K562 (cell line): ENCODE results near the gene DERL3. TPM values are rescaled to one million over a fixed set of nuclear protein-coding genes. Genes with fewer than 3 reads are reported as not detected.

Experiments used
- ATAC-seq: fragments of 200-7000 bp; cut with Tn5 transposase; 3 replicates; pipeline ENCODE4 v1.9.1; 2020; ENCODE audit warnings: moderate library complexity
- BruUV-seq: library from RNA; stranded (reverse); fragments of 400-500 nt; replicated peaks from 2 replicates; lab custom pipeline; 2021; lab: Mats Ljungman, UMichigan
- CTCF ChIA-PET: fragments of 300-600 bp; formaldehyde crosslinking; extraction: SDS; loops from one replicate; lab custom pipeline; 2021; ENCODE audit warnings: low intra/inter-chr PET ratio; lab: Yijun Ruan, JAX
- POLR2A ChIA-PET: fragments of 300-600, 350-650 bp; sonication (Branson Sonifier 250); formaldehyde crosslinking; extraction: SDS; loops from one replicate; lab custom pipeline; 2021; ENCODE audit warnings: antibody characterized with exemption, inconsistent platforms; lab: Yijun Ruan, JAX
- DNase-seq, 4 experiments: peaks; one replicate each; pipeline versions ENCODE4 v3.0.0 to v3.0.0-alpha.2; 2011 to 2018; ENCODE audit warnings: low spot score in 3 of 4, mixed read lengths in 3 of 4; ENCODE audit errors: extremely low read depth in 1 of 4
- FAIRE-seq: peaks from 2 replicates; lab custom pipeline; 2011; peaks lifted over from hg19 to GRCh38; lab: Jason Lieb, UNC
- H2AFZ ChIP-seq: 2 replicates; pipeline ENCODE4 v1.6.0; 2011; ENCODE audit warnings: low read depth, low read length, control low read depth, inconsistent platforms
- H3K27ac ChIP-seq: fragments of 200-600 bp; 3 replicates; pipeline ENCODE4 v1.8.0; 2011; ENCODE audit warnings: low read depth, mild to moderate bottlenecking, control low read depth, inconsistent platforms, low read length, moderate library complexity, mixed read lengths; ENCODE audit errors: extremely low read depth
- H3K27me3 ChIP-seq, 2 experiments: fragments of 300-600 bp in 1 of 2; 2 replicates in 1 of 2; 3 replicates in 1 of 2; pipeline versions ENCODE4 v1.6.0 to v1.8.0; 2011; ENCODE audit warnings: inconsistent platforms in 2 of 2, low read length in 2 of 2, mild to moderate bottlenecking in 1 of 2, mixed read lengths in 1 of 2, moderate library complexity in 1 of 2; ENCODE audit not compliant: control insufficient read depth in 2 of 2, insufficient read depth in 2 of 2
- H3K36me3 ChIP-seq: fragments of 300-600 bp; 3 replicates; pipeline ENCODE4 v1.8.0; 2011; ENCODE audit warnings: mild to moderate bottlenecking, low read length, inconsistent platforms; ENCODE audit not compliant: control insufficient read depth, insufficient read depth
- H3K4me1 ChIP-seq, 2 experiments: fragments of 200-600 bp in 1 of 2; replicated peaks in 1 of 2; 2 replicates in 1 of 2; 3 replicates in 1 of 2; pipeline versions ENCODE4 v1.5.1 to v1.8.0; 2011; ENCODE audit warnings: inconsistent platforms in 2 of 2, low read length in 2 of 2, mild to moderate bottlenecking in 1 of 2, mixed read lengths in 1 of 2, moderate library complexity in 1 of 2; ENCODE audit not compliant: control insufficient read depth in 2 of 2, insufficient read depth in 2 of 2
- H3K4me2 ChIP-seq: 2 replicates; pipeline ENCODE4 v1.6.1; 2011; ENCODE audit warnings: low read length, control low read depth, inconsistent platforms, mixed read lengths; ENCODE audit not compliant: insufficient read depth
- H3K4me3 ChIP-seq: fragments of 200-600 bp; sonication (generic), shearing (Covaris generic); 2 replicates; pipeline ENCODE4 v1.5.1; 2016; ENCODE audit warnings: control low read depth, inconsistent platforms
- H3K79me2 ChIP-seq: fragments of 200-600 bp; 3 replicates; pipeline ENCODE4 v1.8.0; 2011; ENCODE audit warnings: low read length, inconsistent platforms; ENCODE audit not compliant: control insufficient read depth, insufficient read depth
- H3K9ac ChIP-seq, 2 experiments: 2 replicates each; pipeline versions ENCODE4 v1.6.0 to v1.6.1; 2011; ENCODE audit warnings: low read depth in 2 of 2, low read length in 2 of 2, control low read depth in 1 of 2, inconsistent platforms in 1 of 2, mild to moderate bottlenecking in 1 of 2, mixed read lengths in 1 of 2; ENCODE audit not compliant: insufficient read depth in 1 of 2
- H3K9me1 ChIP-seq: one replicate; pipeline ENCODE4 v1.6.0; 2011; ENCODE audit warnings: inconsistent platforms, mild to moderate bottlenecking, low read length, moderate library complexity; ENCODE audit not compliant: control insufficient read depth, insufficient read depth
- H3K9me3 ChIP-seq: replicated peaks from 2 replicates; pipeline ENCODE4 v1.5.1; 2011; ENCODE audit warnings: low read depth, low read length, inconsistent platforms; ENCODE audit not compliant: control insufficient read depth, insufficient read depth
- H4K20me1 ChIP-seq: replicated peaks from 2 replicates; pipeline ENCODE4 v1.6.1; 2011; ENCODE audit warnings: low read length, inconsistent platforms, mixed read lengths; ENCODE audit not compliant: control insufficient read depth, insufficient read depth
- CHD4 ChIP-seq: fragments of 200-600 bp; sonication (generic); IDR thresholded peaks from 3 replicates; pipeline ENCODE4 v1.6.1; 2012; ENCODE audit warnings: low read depth, mild to moderate bottlenecking, mixed read lengths, low read length, inconsistent platforms; ENCODE audit not compliant: insufficient read depth, insufficient replicate concordance, poor library complexity, severe bottlenecking
- ETV5 ChIP-seq: sonication (generic); formaldehyde crosslinking; IDR thresholded peaks from 2 replicates; pipeline ENCODE4 v1.4.0; 2020; ENCODE audit warnings: low read depth, mild to moderate bottlenecking, missing genetic modification reagents
- KLF6 ChIP-seq: fragments of 250-450 bp; sonication (Bioruptor Pico); IDR thresholded peaks from 2 replicates; pipeline ENCODE4 v1.4.0; 2020; ENCODE audit warnings: mild to moderate bottlenecking, moderate library complexity, borderline replicate concordance
- MYC ChIP-seq, 2 experiments: fragments of 250-450 bp in 1 of 2; sonication (Bioruptor Pico) in 1 of 2; IDR thresholded peaks; 2 replicates each; pipeline versions ENCODE4 v1.5.1 to v1.6.1; 2012 to 2021; ENCODE audit warnings: low read depth in 2 of 2, borderline replicate concordance in 1 of 2, improper control_type of control experiment in 1 of 2, low read length in 1 of 2, mild to moderate bottlenecking in 1 of 2, moderate library complexity in 1 of 2
- PPARD ChIP-seq: fragments of 250-450 bp; sonication (Bioruptor Pico); IDR thresholded peaks from 2 replicates; pipeline ENCODE4 v1.8.0; 2022; ENCODE audit warnings: inconsistent platforms, mild to moderate bottlenecking, moderate library complexity
- RBBP5 ChIP-seq: fragments of 200-600 bp; sonication (generic); IDR thresholded peaks from 2 replicates; pipeline ENCODE4 v1.6.1; 2012; ENCODE audit warnings: borderline replicate concordance, mild to moderate bottlenecking, low read length, control low read depth, inconsistent platforms; ENCODE audit not compliant: insufficient read depth, poor library complexity, severe bottlenecking
- SPI1 ChIP-seq: IDR thresholded peaks from 2 replicates; pipeline ENCODE4 v1.6.1; 2011; ENCODE audit warnings: low read depth, low read length, control low read depth, borderline replicate concordance
- TARDBP ChIP-seq: fragments of 450-650 bp; IDR thresholded peaks from 2 replicates; pipeline ENCODE4 v1.6.1; 2016
- ZNF212 ChIP-seq: fragments of 450-650 bp; formaldehyde crosslinking; IDR thresholded peaks from 2 replicates; pipeline ENCODE4 v1.4.0; 2020; ENCODE audit warnings: mild to moderate bottlenecking
- ZNF263 ChIP-seq: sonication (generic); formaldehyde crosslinking; IDR thresholded peaks from 2 replicates; pipeline ENCODE4 v1.8.0; 2022; ENCODE audit warnings: mild to moderate bottlenecking, missing genetic modification reagents, borderline replicate concordance
- ZNF445 ChIP-seq: fragments of 250-450 bp; sonication (Bioruptor Pico); IDR thresholded peaks from 2 replicates; pipeline ENCODE4 v1.4.0; 2020; ENCODE audit warnings: low read depth, mild to moderate bottlenecking, moderate library complexity
- ZNF780A ChIP-seq: fragments of 250-450 bp; sonication (Bioruptor Pico); IDR thresholded peaks from 2 replicates; pipeline ENCODE4 v1.5.0; 2021; ENCODE audit warnings: mild to moderate bottlenecking
- WGBS: fragments of 100-300 bp; shearing (Covaris generic); methylation state at CpG from one replicate; pipeline ENCODE4 v1.1.6; 2016; ENCODE audit warnings: low coverage, mixed read lengths; ENCODE audit not compliant: insufficient coverage; ENCODE audit errors: missing lambda C conversion rate; 5-methylcytosine and 5-hydroxymethylcytosine counted together
- in situ Hi-C: fragments of 300-500 bp; cut with MboI; formaldehyde crosslinking; loops from 4 replicates; pipeline ENCODE4 v1.15.0; 2018; ENCODE audit warnings: inconsistent platforms, mixed read lengths
- intact Hi-C: fragments of 100-400 bp; cut with micrococcal nuclease; formaldehyde crosslinking; loops from 2 replicates; pipeline ENCODE4 v1.14.2; 2022
- polyA plus RNA-seq, 8 experiments: library from polyadenylated mRNA; depleted of rRNA in 4 of 8; stranded (reverse) in 5 of 8; unstranded in 3 of 8; fragments of >200 nt; fragmentation: Nextera tagmentation in 2 of 8; fragmentation: Illumina TruSeq in 1 of 8; extraction: Ambion mirVana in 2 of 8; extraction: Trizol in 1 of 8; gene quantifications; 2 replicates each; pipeline versions ENCODE4 v1.2.1 to v1.2.3, GENCODE V29; 2011 to 2014; ENCODE audit warnings: inconsistent platforms in 1 of 8, missing spikeins in 1 of 8
- total RNA-seq, 7 experiments: library from RNA; depleted of rRNA in 6 of 7; stranded (reverse); fragments of >200 nt in 6 of 7; fragmentation: Illumina TruSeq in 2 of 7; extraction: Trizol in 2 of 7; gene quantifications; 2 replicates each; pipeline versions ENCODE4 v1.2.1 to v1.2.3, GENCODE V29; 2011 to 2021; ENCODE audit warnings: low replicate concordance in 1 of 7
- TF ChIP-seq, protein P1 (sequence below): fragments of 250-450 bp; sonication (Bioruptor Pico); IDR thresholded peaks from 2 replicates; pipeline ENCODE4 v1.5.0; 2020; ENCODE audit warnings: mild to moderate bottlenecking, borderline replicate concordance
- TF ChIP-seq, protein P2 (sequence below): sonication (generic); formaldehyde crosslinking; IDR thresholded peaks from 2 replicates; pipeline ENCODE4 v1.8.0; 2022; ENCODE audit warnings: missing genetic modification reagents, mild to moderate bottlenecking, moderate library complexity, borderline replicate concordance

The DERL3 gene
- total and polyA plus RNA-seq, 9 of the 15 experiments (the other 6 are each of a cell fraction or from before 2014, with no cell fraction given) = 1.3 to 12.4 (median 4.8) TPM

DNA sequence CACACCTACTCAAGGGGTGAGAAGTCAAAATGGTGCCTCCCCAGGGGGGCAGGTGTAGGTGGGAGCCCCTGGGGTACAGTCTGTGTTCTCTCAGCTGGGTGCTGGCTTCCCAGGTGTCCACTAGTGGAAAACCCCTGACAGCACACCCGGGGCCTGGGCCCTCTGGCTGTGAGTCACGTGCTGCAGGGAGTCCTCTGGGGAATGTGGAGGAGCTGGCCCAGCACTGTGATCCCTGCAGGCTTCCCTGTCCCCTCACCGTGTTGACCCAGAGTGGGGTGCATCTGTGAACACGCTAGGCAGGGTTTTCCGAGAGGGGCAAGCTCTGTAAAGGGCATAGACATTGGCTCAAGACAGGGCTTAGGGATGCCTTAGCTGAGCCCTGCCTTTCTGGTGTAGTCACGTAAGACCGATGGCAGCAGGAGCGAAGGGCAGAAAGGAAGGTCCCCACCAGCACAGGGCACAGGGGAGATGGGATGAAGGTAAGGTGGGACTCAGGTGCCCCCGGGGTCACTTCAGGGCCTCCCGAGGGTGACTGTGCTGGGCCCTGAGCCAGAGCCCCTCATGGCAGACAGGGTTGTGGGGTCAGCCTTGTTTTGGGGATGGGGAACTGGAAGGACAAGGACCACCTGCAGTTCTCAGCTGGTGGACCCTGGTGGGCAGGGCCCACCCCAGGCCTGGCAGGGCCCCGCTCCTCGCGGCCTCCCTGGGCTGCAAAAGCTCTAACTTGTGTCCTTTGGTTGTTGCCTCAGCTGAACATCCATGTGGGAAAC, 14.1 kb downstream of the DERL3 start:
- Histone ChIP-seq H3K27ac (no peak overlapping the region), H3K9me3 (no peaks in the 10 kb centered on the region), H3K36me3 (peaks cover 75% of the 10 kb centered on the region; the same call in 2 of the 3 replicates), H3K4me2 (no peak overlapping the region), H3K9ac (no peak overlapping the region; a peak in 1 of 4 replicates), H3K4me1 (no peaks in the 10 kb centered on the region), H2AFZ (no peak overlapping the region), H3K9me1 (no peaks in the 10 kb centered on the region), H3K4me3 (no peak overlapping the region), H4K20me1 (no peaks in the 10 kb centered on the region), H3K27me3 (no peaks in the 10 kb centered on the region), H3K79me2 (no peaks in the 10 kb centered on the region)
- intact Hi-C loops = no loop called here
- 87% methylated on average over 9 of the region's 13 CpGs for whole genome bisulfite sequencing
- CTCF ChIA-PET = no interaction called here
- TF ChIP-seq MYC (IDR thresholded peaks at IDR 0.05; ENCODE audit: low read depth, low read length) (no peak), MYC (CRISPR knock-in tag; IDR thresholded peaks at IDR 0.05; ENCODE audit: borderline replicate concordance, low read depth) (no peak), ZNF445 (CRISPR knock-in tag) (no peak), KLF6 (CRISPR knock-in tag) (no peak), ZNF212 (no peak), PPARD (CRISPR knock-in tag) (no peak), ZNF780A (CRISPR knock-in tag) (no peak), CHD4 (no peak), RBBP5 (no peak), ZNF263 (no peak), TARDBP (no peak), ETV5 (no peak), SPI1 (no peak)
- TF ChIP-seq, protein P1, sequence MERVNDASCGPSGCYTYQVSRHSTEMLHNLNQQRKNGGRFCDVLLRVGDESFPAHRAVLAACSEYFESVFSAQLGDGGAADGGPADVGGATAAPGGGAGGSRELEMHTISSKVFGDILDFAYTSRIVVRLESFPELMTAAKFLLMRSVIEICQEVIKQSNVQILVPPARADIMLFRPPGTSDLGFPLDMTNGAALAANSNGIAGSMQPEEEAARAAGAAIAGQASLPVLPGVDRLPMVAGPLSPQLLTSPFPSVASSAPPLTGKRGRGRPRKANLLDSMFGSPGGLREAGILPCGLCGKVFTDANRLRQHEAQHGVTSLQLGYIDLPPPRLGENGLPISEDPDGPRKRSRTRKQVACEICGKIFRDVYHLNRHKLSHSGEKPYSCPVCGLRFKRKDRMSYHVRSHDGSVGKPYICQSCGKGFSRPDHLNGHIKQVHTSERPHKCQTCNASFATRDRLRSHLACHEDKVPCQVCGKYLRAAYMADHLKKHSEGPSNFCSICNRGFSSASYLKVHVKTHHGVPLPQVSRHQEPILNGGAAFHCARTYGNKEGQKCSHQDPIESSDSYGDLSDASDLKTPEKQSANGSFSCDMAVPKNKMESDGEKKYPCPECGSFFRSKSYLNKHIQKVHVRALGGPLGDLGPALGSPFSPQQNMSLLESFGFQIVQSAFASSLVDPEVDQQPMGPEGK = no peak
- TF ChIP-seq, protein P2, sequence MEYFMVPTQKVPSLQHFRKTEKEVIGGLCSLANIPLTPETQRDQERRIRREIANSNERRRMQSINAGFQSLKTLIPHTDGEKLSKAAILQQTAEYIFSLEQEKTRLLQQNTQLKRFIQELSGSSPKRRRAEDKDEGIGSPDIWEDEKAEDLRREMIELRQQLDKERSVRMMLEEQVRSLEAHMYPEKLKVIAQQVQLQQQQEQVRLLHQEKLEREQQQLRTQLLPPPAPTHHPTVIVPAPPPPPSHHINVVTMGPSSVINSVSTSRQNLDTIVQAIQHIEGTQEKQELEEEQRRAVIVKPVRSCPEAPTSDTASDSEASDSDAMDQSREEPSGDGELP (CRISPR knock-in tag) = no peak
- ATAC-seq (no peak), DNase-seq (no peak), FAIRE-seq (no peak)
- in situ Hi-C loops = no loop called here
- BruUV-seq = no TSS peak
- POLR2A ChIA-PET = interaction anchor here (0.5 kb wide), 1 partner anchor 19 kb away, joined by 5 read pairs; no protein-coding TSS in a partner anchor
